Measurements from ENCODE around the gene RGR.

DNA sequence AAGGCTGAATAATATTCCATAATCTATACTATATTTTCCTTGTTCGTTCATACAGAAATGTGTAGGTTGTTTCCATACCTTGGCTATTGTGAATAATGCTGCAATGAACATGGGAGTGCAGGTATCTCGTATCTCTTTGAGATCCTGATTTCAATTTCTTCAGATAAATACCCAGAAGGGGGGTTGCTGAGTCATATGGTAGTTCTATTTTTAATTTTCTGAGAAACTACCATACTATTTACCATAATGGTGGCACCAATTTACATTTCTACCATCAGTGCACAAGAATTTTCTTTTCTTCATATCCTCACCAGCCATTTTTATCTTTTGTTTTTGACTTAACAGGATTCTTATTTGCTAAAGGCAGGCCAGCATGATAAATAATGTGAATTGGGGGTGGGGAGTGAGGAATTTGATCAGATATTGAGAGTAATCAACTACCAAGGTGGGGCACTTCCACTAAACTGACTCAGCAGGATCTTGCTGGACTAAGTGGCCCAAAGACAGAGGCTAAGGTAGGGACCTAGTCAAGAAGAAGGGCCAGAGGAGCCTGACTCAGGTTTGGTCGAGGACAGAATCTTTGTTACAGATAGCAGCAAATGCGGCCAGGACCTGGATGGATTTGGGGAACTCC lies 62.0 kb downstream of the RGR start:
- no peak for TF ChIP-seq GATA2 (IDR thresholded peaks at IDR 0.05; ENCODE audit: low read depth, low read length)
- no peak for TF ChIP-seq GATA3 (IDR thresholded peaks at IDR 0.05; ENCODE audit: low read depth, low read length)

Measured in SH-SY5Y (cell line).